ENCODE data around the gene SSTR3. TPM values are rescaled to one million over a fixed set of nuclear protein-coding genes. Genes with fewer than 3 reads are reported as not detected.
A peak's percentile ranks its signal among the peaks of the same experiment; 100 is the strongest.
"Not testable (repeated sequence)": the region's sequence is repeated elsewhere in the genome, so short reads cannot be mapped to it uniquely, and the experiment has no call there.

SSTR3 gene
- total RNA-seq, 1 donor from 2014 or later: not detected

GRCh38 chr22:37210041-37210803 is 2.1 kb downstream of the SSTR3 start:
- DNase-seq: no peak

- no peak for DNase-seq
Observed at GRCh38 chr22:37209140-37209845, 3.0 kb downstream of the SSTR3 start.

DNA sequence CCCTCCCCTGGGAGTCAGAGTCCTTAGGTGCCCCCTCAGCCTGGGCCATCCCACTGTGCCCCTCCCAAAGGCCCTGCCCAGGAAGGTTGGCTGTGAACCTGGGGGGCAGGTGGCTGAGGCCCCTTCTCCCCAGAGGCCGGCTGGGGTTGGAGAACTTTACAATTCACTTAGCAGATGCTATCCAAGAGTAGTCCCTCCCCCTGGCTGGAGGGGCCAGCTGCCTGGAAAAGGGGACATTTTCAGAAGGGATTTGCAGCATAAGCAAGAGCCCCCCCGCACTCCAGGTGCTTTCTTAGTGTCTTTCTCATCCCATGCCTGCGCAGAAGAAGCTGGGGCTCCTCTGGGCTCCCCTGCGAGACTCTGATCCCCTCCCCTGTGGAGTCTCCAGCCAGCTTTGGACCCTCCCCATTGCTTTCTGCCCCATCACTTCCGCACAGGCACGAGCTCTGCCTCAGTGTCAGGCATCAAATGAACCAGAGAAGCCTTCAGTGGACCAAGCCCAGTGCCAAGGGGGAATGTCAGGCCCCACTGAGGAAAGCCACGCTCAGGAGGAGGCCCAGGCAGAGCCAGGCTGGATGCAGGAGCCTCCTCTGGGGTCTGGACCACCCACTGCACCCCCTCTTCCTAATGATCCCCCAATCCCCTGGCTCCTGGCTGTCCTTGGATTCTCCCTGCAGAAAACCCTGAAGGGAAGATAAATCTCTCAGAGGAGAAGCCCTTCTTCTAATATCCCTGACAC is 3.7 kb downstream of the SSTR3 start:
- no peak for DNase-seq

DNA sequence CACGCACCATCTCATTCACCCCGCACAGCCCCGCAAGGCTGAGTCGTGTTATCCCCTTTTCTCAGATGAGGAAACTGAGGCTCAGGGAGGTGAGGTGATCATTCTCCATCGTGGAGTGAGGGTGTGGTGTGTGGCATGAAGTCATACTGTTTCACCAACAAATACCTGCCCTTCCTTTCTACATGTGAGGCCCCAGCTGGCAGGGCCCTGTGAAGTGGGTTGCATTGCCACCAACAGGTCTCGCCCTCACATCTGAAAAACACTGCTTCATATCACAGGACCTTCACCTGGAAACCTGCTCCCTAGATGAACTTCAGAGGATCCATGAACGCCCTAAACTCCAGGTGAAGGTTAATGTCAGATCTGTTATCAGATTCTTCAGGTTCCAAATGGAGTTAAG is 4.3 kb downstream of the SSTR3 start:
- DNase-seq: no peak

- DNase-seq: no peak
Observed at GRCh38 chr22:37206841-37207821, 5.1 kb downstream of the SSTR3 start.

DNA sequence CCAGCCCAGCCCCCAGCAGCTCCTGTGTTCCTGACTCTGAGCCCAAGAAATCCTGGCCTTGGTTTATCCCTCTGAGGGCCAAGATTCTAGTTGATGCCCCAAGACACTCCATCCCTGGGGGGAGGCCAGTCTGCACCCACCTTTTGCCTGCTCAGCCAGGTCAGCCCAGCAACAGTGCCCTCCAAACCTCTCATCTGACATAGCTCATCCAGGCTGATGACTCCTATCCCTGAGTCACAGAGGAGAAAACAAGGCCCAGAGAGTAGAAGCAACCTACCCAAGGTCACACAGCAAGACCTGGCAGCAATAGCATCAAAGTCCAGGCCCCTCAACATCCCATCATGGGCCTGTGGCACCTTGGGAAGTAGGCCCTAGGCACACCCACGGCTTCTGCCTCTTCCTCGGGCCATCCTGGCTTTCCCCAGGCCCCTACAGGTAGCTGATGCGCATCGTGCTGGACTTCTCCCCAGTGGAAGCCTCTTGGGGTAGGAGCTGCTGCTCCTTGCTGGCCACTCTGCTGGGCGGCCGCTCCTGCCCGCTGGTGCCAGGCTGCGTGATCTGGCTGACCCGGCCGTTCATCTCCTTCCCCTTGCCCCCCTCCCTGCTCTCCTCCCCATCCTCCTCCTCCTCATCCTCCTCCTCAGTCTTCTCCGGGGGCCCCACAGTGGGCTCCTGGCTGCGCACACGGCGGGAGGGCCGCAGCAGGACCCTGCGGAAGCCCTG is 6.0 kb downstream of the SSTR3 start:
- DNase-seq: no peak

GRCh38 chr22:37205046-37205445 is 7.2 kb downstream of the SSTR3 start:
- no peak for DNase-seq

DNA sequence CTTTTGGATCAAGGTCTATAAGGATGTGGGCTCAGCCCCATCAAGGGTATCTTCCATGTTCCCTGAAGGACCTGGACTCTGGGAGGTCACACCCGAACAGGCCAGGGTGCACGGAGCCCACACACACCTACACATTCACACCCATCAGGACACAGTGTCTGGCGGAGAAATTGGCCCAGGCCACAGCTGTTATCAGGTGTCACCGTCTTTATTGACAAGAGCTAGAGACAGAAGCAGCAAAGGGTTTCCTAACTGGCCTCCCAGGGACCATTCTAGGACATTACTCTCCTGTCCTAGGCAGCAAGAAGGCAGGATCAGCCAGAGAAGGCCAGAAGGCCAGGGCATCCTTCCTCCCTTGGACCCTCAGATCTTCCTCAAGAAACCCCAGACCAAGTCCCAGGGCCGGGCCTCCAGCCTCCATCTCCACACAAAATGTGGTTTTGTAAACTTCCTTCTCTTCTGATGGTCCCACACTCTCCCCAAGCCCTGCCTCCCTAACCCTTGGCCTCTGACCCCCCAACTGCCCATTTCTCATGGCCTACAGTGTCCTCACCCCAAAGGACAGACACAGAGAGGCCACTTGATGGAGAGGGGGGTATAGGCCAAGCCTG is 8.1 kb downstream of the SSTR3 start:
- DNase-seq: no peak

GRCh38 chr22:37203354-37204044 is 8.8 kb downstream of the SSTR3 start:
- no peak for DNase-seq

- DNase-seq: no peak
Observed at GRCh38 chr22:37202716-37203115, 9.6 kb downstream of the SSTR3 start.

GRCh38 chr22:37202001-37202555 is 10.2 kb downstream of the SSTR3 start:
- no peak for DNase-seq

DNA sequence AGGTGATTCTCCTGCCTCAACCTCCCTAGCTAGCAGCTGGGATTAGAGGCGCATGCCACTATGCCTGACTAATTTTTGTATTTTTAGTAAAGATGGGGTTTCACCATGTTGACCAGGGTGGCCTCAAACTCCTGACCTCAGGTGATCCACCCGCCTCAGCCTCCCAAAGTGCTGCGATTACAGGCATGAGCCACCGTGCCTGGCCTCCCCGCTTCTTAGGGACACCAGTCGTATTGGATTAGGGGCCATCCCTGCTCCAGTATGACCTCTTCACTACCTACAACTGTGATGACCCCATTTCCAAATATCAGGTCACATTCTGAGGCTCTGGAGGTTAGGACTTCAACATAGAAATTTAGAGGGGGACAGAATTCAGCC is 10.8 kb downstream of the SSTR3 start:
- not testable (repeated sequence) for DNase-seq

DNA sequence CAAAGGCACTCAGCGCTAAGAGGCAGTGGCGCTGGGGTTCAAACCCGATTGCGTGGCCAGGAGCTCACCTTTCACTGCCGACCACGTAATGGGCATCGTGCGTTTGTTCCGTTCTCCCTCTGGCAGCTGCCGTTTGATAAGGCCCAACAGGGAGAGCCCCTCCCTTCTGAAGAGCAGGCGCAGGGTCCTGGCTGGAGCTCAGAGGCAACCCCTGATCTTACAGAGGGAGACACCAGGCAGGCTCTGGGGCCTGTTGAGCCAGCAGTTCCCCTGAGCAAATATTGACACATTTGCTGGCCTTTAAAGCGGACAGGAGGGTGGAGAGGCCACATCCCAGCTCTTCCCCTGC is 12.5 kb downstream of the SSTR3 start:
- no peak for DNase-seq

GRCh38 chr22:37199103-37199759 is 13.0 kb downstream of the SSTR3 start:
- DNase-seq: peak; percentile 98

DNA sequence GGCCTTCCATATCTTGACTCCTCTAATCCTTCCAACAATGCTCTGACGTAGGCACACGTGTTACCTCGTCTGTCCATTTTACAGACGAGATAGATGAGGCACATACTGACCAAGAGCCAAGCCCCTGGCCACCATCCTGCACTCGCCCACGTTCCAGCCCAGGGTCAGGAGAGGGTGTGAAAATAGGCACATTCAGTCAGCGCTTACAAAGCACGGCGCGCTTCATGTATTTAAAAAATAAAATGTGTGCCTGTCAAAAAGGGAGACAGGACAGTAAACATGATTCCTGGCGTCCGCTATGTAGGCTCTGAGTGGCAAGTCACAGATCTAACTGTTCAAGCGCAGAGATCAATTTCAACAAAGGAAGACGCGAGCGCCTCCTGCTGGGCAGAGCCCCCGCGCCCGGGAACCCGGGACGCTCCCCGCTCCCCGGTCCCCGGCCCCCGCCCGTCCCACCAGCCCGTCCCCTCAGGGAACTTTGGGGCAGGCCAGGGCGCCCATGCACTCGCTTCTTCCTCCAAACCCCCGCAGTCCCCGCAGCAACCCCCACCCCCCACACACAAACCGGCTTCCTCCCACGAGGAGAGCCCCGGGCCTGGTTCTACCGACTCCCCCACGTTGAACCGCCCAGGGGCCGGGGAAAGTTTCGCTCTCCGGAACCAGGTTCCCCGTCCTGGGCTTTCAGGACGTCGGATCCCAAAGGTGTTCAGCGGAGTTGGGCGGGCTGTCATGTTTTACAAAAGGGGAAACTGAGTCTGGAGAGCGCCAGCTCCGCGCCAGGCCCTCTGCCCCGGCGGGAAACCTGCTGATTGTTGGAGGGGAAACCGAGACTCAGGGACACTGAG is 13.8 kb downstream of the SSTR3 start:
- peak; percentile 84 for DNase-seq

GRCh38 chr22:37197451-37198257 is 14.6 kb downstream of the SSTR3 start:
- DNase-seq: no peak
